ENCODE measurements around the gene LEMD1. TPM values are rescaled to one million over a fixed set of nuclear protein-coding genes. Genes with fewer than 3 reads are reported as not detected.

Gene LEMD1
- total RNA-seq, 4 donors from 2014 or later = 5.1 TPM; not detected in 3

DNA sequence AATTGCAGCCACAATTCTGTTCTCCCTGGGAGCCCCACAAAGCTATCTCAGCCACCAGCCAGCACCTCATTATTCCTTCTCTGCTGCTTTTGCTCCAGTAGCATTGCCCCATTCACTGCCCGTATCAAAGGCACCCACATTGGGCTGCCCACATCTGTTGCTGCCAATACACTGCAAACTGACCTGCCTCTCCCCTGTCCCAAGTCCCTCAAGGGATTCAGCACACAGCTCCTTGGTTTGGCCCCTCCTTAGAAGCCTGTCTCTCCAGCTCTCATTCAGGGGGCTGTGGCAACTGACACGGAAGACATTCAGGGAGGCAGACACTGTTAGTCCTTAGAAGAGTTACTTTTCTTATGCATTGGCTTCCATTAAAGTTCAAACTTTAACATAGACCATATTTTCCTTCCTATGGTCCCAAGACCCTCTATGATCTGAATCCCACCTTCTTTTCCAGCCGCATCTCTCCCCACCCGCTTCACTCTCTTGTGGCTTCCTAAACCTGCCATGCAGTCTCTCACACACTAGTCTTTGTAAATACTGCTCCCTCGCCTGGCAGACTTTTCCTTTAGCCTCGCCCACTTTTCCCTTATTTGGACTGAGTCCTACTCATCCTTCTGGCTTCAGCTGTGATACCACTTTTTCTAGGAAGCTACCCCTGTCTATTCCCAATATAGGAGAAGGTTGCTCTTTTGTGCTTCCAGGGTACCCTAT, 45.9 kb downstream of the LEMD1 start:
- Histone ChIP-seq H3K9me3 (no peaks in the 10 kb centered on the region), H3K36me3 (no peaks in the 10 kb centered on the region), H3K27ac (no peak overlapping the region), H3K4me1 (peaks cover 6% of the 10 kb centered on the region), H3K4me3 (no peak overlapping the region), H3K27me3 (peaks cover 26% of the 10 kb centered on the region)
- TF ChIP-seq, protein P1, sequence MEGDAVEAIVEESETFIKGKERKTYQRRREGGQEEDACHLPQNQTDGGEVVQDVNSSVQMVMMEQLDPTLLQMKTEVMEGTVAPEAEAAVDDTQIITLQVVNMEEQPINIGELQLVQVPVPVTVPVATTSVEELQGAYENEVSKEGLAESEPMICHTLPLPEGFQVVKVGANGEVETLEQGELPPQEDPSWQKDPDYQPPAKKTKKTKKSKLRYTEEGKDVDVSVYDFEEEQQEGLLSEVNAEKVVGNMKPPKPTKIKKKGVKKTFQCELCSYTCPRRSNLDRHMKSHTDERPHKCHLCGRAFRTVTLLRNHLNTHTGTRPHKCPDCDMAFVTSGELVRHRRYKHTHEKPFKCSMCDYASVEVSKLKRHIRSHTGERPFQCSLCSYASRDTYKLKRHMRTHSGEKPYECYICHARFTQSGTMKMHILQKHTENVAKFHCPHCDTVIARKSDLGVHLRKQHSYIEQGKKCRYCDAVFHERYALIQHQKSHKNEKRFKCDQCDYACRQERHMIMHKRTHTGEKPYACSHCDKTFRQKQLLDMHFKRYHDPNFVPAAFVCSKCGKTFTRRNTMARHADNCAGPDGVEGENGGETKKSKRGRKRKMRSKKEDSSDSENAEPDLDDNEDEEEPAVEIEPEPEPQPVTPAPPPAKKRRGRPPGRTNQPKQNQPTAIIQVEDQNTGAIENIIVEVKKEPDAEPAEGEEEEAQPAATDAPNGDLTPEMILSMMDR (IDR thresholded peaks at IDR 0.05) = no peak
- TF ChIP-seq POLR2AphosphoS5 (IDR thresholded peaks at IDR 0.05) (no peak), EP300 (IDR thresholded peaks at IDR 0.05) (no peak), POLR2A (IDR thresholded peaks at IDR 0.05) (no peak)
- DNase-seq (ENCODE audit: low spot score in 2 of 2) = no peak
- WGBS = 21% methylated on average over 6 of the region's 6 CpGs

DNA sequence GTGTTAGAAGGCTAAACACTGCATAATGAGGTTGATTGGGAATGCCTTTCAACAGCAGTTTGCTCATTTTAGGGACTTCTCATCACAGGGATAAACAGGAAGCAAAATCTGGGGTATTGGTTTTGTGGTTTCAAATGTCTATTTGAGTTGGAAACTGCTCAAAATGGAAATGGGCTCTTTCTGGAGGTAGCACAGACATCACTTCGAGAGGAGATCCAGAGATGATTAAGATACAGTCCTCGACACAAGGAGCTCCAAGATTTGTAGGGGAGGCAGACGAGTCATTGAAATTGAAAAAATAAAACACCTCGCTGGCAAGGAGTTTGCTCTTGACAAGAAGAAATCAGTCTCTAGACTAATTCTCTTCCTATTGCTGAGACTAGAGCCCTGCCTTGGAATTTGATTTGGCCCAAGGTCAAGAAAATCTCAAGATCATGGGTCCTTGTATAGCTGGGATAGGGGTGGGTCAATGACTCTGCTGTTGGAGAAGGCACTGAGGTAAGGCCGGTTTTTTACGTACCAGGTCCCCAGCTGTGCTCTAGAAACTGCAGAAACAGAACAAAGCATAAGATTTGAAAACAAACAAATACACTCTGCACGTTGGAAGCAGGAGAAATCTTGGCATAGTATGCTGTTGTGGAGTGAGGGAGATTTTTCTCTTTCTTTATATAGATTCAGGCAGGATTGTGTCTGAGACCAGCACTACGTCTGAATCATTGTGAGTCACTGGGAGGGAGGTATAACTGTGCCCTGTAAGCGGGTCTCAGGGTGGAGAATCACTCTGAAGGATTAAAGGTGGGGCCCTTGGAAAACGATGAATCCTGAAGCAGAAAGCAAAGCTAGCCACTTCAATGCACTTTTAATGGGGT, 47.4 kb downstream of the LEMD1 start:
- Histone ChIP-seq H3K9me3 (no peaks in the 10 kb centered on the region), H3K36me3 (no peaks in the 10 kb centered on the region), H3K27me3 (peaks cover 22% of the 10 kb centered on the region), H3K4me3 (no peak overlapping the region), H3K27ac (no peak overlapping the region), H3K4me1 (peaks cover 6% of the 10 kb centered on the region)
- no peak for TF ChIP-seq POLR2A (IDR thresholded peaks at IDR 0.05)
- TF ChIP-seq, protein P1 (IDR thresholded peaks at IDR 0.05) = no peak
- 49% methylated on average over 10 of the region's 10 CpGs for WGBS
- no peak for DNase-seq (ENCODE audit: low spot score in 2 of 2)

DNA sequence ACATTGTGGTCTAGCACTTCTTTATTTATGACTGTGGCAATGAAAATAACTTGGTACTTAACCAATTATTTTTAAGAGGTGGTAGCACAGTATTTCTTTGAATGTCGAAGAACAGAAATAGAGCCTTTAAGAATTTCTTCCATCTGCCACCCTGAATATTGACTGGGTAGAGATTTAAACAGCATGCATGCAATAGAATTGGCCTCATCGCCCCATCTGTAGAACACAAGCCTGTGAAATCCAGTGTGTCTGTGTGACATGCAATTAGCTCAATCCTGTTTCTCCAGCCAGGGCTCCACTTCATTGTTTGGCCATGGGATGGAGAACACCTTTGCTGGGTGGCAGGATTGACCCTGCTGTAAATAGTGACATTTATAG, 48.1 kb downstream of the LEMD1 start:
- no peak overlapping the region for H3K4me3 ChIP-seq
- H3K27me3 ChIP-seq = peaks cover 17% of the 10 kb centered on the region
- WGBS = 52% methylated on average over 2 of the region's 2 CpGs
- DNase-seq (ENCODE audit: low spot score in 2 of 2) = no peak
- H3K9me3 ChIP-seq = no peaks in the 10 kb centered on the region
- H3K4me1 ChIP-seq = peaks cover 6% of the 10 kb centered on the region
- no peak overlapping the region for H3K27ac ChIP-seq
- no peaks in the 10 kb centered on the region for H3K36me3 ChIP-seq
- TF ChIP-seq, protein P1 (IDR thresholded peaks at IDR 0.05) = no peak
- no peak for TF ChIP-seq EP300 (IDR thresholded peaks at IDR 0.05)
- TF ChIP-seq POLR2AphosphoS5 (IDR thresholded peaks at IDR 0.05) = no peak
- TF ChIP-seq POLR2A (IDR thresholded peaks at IDR 0.05) = no peak

DNA sequence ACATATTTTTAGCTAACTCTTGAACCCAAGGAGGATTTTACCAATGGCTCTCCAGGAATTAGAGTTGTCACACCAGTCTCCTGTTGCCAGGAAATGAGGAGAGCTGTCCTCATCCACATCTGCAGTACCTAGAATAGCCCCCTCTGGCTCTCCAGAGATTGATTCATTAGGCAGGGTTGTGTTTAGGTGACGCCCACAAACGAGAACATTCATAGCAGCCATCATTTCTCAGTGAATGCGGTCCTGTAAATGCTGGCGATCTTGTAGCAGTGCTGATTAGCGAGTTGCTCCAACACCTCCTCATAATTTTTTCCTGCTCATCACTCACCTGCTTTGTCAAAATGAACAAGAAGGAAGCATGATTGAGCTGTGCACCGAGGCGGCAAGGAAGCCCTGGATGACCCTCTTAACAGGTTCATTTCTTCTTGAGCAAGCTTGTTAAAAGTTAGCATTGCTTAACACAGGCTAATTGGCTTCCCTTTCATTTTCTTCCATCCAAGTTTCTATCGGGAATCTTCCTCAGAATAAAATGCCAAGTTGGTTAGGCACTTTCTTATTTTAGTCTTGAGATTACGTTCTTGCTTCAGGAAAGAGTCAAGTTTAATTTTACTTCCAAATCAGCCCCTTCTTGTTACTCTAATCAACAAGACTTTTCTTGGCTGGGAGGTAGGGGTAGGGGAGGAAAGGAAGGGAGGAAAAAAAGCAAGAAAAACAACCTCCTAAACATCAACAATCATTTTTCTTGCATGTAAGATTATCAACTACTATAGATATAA, 48.6 kb downstream of the LEMD1 start:
- no peak overlapping the region for H3K27ac ChIP-seq
- no peaks in the 10 kb centered on the region for H3K9me3 ChIP-seq
- TF ChIP-seq, protein P1 (IDR thresholded peaks at IDR 0.05) = no peak
- TF ChIP-seq POLR2A (IDR thresholded peaks at IDR 0.05) = no peak
- no peak for TF ChIP-seq EP300 (IDR thresholded peaks at IDR 0.05)
- TF ChIP-seq POLR2AphosphoS5 (IDR thresholded peaks at IDR 0.05) = no peak
- H3K36me3 ChIP-seq = no peaks in the 10 kb centered on the region
- peaks cover 14% of the 10 kb centered on the region for H3K27me3 ChIP-seq
- peaks cover 6% of the 10 kb centered on the region for H3K4me1 ChIP-seq
- no peak overlapping the region for H3K4me3 ChIP-seq
- DNase-seq (ENCODE audit: low spot score in 2 of 2) = no peak
- WGBS = 35% methylated on average over 9 of the region's 9 CpGs

Data from suprapubic skin (tissue), 4 donors.